SK-N-MC (cell line): ENCODE data around the gene HES6.

Experiments used
- DNase-seq: peaks from one replicate; pipeline ENCODE4 v3.0.0-alpha.2; 2011; ENCODE audit warnings: low read depth, low spot score
- H3K27ac ChIP-seq: fragments of 200-600 bp; sonication (generic); 2 replicates; pipeline ENCODE4 v1.5.1; 2016; ENCODE audit warnings: mixed run types
- H3K36me3 ChIP-seq: fragments of 200-600 bp; sonication (generic); 2 replicates; pipeline ENCODE4 v1.6.1; 2017; ENCODE audit warnings: antibody characterized with exemption, low read length, mixed read lengths; ENCODE audit not compliant: insufficient read depth
- H3K4me3 ChIP-seq: fragments of 200-600 bp; sonication (generic); 2 replicates; pipeline ENCODE4 v1.5.1; 2016
- H3K9ac ChIP-seq: fragments of 200-600 bp; sonication (generic); 2 replicates; pipeline ENCODE4 v1.8.0; 2017; ENCODE audit warnings: mixed run types, mixed read lengths; ENCODE audit not compliant: insufficient read length
- H3K9me3 ChIP-seq: fragments of 200-600 bp; sonication (generic); 2 replicates; pipeline ENCODE4 v1.6.1; 2017; ENCODE audit warnings: low read depth, mild to moderate bottlenecking, antibody characterized with exemption, low read length, moderate library complexity, mixed read lengths
- EZH2 ChIP-seq: fragments of 200-600 bp; sonication (generic); IDR thresholded peaks from one replicate; pipeline ENCODE4 v1.6.1; 2017; ENCODE audit warnings: antibody characterized with exemption
- FOXP2 ChIP-seq: optimal IDR thresholded peaks from 2 replicates; pipeline ENCODE3; 2011; ENCODE audit warnings: mild to moderate bottlenecking, moderate library complexity; ENCODE audit not compliant: insufficient read depth; ENCODE audit errors: extremely low read length, control extremely low read depth
- POLR2AphosphoS5 ChIP-seq: IDR thresholded peaks from 2 replicates; pipeline ENCODE4 v1.6.1; 2012; ENCODE audit warnings: mild to moderate bottlenecking, low read depth, low read length, borderline replicate concordance

The HES6 gene

DNA sequence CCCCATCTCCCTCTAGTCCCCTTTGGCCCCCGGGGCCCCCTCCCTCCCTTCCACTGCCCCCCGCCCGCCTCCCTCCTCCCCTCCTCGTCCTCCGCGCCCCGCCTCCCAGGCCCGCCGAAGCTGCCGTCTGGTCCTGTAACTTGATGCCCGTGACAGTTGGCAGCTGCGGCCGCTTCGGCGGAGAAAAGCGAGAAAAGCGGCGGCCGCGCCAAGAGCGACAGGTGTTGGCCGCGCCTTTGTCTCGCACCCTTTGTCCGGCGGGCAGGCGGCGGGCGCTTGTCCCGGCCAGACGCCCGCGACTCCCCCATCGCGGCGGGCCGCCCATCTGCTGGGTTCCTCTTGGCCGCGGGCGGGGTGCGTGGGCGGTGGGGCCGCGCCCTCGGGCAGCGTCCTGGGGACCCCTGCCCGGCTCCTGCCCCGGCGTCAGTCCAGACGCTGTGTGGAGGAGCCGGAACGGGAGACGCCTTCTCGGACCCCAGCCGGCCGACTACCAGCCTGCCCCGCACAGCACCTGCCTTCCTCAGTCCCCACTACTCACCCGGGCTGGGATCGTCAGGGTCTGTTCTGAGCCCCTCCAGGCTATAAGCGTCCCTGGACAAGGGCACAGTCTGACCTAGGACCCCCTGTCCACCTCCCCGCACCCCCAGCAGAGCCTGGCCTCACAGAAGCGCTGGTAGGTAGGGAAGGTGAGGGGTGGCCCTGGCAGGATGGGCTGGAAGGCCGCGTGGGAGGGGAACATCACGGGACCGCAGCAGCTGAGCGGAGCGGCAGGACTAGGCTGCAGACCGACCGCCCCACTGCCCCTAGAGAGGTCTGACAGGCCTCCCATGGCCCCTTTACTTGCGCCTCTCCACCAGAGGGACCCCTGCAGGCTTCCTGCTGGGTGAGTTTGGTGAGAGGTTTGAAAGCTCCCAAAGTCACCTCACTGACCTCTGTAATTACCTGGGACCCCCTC is 1.2 kb upstream of the HES6 start:
- no peak overlapping the region for H3K9ac ChIP-seq
- H3K9me3 ChIP-seq = no peaks in the 10 kb centered on the region
- no peak overlapping the region for H3K4me3 ChIP-seq
- H3K36me3 ChIP-seq = no peaks in the 10 kb centered on the region
- no peak overlapping the region for H3K27ac ChIP-seq
- no peak for DNase-seq
- TF ChIP-seq FOXP2 (no peak), POLR2AphosphoS5 (no peak), EZH2 (no peak)

DNA sequence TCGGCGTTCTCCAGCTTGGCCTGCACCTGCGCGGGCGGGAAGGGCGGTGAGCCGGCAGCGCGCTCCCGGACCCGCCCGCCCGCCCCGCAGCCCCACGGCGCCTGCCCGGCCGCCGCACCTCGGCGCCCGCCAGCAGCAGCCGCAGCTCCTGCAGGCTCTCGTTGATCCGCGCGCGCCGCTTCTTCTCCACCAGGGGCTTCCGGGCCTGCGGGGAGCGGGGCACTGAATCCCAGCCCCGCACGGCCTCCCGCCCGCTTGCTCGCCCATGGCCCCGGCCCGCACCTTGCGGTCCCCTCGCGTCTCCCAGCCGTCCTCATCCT is 335 bp downstream of the HES6 start:
- Histone ChIP-seq H3K9me3 (no peaks in the 10 kb centered on the region), H3K36me3 (no peaks in the 10 kb centered on the region), H3K27ac (no peak overlapping the region), H3K4me3 (peak overlapping the region; percentile 90), H3K9ac (peak overlapping the region; percentile 73)
- no peak for TF ChIP-seq EZH2
- no peak for TF ChIP-seq POLR2AphosphoS5
- TF ChIP-seq FOXP2 = no peak
- DNase-seq = no peak

DNA sequence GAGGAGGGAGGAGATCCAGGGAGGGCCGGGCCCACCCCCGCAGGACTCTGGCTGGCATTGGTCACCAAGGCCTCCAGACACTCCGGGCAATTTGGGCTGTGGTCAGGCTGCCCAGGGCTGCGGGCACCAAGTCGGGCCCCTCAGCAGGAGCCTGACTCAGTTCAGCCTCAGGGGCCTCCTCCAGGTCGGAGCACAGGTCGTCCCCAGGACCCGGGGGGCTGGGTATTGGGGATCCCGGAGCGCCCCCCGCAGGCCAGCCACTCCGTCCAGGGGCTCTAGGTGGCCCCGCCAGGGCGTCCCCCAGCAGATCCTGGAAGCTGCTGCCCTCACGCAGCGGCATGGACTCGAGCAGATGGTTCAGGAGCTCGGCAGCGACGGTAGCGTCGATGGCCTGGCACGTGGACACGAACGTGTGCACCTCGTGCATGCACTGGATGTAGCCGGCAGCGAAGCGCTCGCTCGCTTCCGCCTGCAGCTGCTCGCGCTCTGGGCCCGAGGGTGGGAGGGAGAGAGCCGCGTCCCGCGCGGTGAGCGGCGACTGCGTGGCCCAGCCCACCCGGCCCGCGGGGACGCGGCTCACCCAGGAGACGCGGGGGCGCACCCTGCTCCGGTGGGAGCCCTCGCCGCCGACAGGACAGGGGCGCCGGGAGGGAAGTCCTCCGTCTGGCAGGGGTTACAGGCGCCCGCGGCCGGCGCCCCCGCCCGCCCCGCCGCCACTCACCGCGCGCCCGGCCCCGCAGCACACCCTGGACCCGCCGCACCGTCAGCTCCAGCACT is 884 bp downstream of the HES6 start:
- no peak for TF ChIP-seq EZH2
- no peak for TF ChIP-seq FOXP2
- TF ChIP-seq POLR2AphosphoS5 = no peak
- no peak overlapping the region for H3K27ac ChIP-seq
- no peaks in the 10 kb centered on the region for H3K9me3 ChIP-seq
- H3K4me3 ChIP-seq = peak overlapping the region; percentile 90
- DNase-seq = no peak
- H3K36me3 ChIP-seq = no peaks in the 10 kb centered on the region
- H3K9ac ChIP-seq = peak overlapping the region; percentile 53

DNA sequence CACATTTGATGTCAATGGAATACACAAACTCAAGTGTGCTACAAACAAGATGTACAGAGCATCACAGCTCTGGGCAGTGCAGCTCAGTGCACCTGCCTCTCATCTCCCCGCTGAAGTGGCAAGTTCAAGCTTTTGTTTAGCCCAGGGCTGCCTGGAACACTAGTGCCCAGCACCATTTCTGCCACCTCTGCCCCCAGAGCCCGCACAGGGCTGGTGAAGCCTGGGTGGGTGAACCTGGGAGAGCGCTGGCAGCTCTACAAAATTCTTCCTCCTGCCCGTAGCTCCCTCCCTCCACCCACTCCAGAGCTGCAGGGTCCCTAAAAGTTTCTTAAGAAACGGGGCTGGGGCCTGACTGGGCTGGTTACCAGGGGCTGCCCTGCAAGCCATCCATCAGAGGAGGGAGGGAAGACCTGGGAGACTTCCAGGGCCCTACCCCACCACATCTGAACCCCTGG is 1.5 kb downstream of the HES6 start:
- H3K36me3 ChIP-seq = no peaks in the 10 kb centered on the region
- peak overlapping the region; percentile 90 for H3K4me3 ChIP-seq
- peak overlapping the region; percentile 53 for H3K9ac ChIP-seq
- no peak for TF ChIP-seq EZH2
- no peak for TF ChIP-seq FOXP2
- TF ChIP-seq POLR2AphosphoS5 = no peak
- no peaks in the 10 kb centered on the region for H3K9me3 ChIP-seq
- DNase-seq = no peak
- H3K27ac ChIP-seq = no peak overlapping the region

DNA sequence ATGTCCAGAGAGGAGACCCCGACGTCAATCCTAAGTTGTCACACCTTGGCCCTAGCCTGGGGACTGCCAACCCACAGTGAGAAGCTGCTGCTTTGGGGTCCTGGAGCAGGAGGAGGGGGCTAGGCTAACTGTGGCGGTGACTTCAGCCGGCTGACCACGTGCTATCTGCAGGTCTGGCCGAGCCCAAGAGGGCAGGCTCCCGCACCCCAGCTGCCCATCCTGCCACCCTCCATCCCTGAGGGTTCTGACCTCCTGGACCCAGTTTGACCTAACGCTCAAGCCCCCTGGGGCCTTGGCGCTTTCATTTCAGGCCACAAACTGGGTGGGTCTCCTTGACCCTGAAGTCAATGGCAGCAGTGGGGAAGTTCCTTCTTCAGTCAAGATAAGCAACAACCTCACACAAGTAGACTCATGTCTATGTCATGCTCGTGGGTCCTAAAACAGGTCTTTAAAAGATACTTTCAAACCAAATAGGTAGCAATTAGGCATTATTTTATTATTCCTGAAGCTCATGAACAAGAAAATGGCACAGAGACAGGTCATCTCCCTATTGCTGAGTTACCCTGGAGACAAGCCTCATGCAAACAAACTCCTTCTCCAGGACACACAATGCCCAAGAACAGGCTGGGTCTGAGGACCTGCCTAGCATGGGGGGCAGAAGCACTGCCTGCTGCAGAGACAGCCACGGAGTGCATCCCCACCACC is 2.3 kb downstream of the HES6 start:
- TF ChIP-seq FOXP2 = no peak
- TF ChIP-seq EZH2 = no peak
- no peak for TF ChIP-seq POLR2AphosphoS5
- Histone ChIP-seq H3K9me3 (no peaks in the 10 kb centered on the region), H3K36me3 (no peaks in the 10 kb centered on the region), H3K9ac (no peak overlapping the region), H3K27ac (no peak overlapping the region), H3K4me3 (peak overlapping the region; percentile 90; the same call in 1 of the 2 replicates)
- no peak for DNase-seq

DNA sequence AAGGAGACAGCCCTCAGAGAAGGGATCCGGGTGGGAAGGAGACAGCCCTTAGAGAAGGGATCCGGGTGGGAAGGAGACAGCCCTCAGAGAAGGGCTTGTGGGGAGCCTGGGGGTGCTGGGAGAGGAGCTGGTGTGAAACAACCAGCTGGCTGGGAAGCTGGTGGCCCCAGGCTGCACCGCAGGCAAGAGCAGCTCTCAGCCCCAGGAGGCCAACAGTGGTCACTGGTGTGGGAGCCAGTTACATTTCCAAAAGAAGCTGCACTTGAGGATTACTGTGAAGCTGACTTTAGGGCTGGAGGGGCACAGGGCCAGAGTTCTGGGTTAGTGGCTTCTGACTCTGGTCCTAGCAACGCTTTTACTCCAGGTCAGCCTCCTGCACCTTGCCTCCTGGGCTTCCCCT is 3.3 kb downstream of the HES6 start:
- no peak overlapping the region for H3K4me3 ChIP-seq
- TF ChIP-seq POLR2AphosphoS5 (no peak), FOXP2 (no peak), EZH2 (no peak)
- no peak overlapping the region for H3K9ac ChIP-seq
- DNase-seq = no peak
- H3K36me3 ChIP-seq = no peaks in the 10 kb centered on the region
- H3K9me3 ChIP-seq = no peaks in the 10 kb centered on the region
- H3K27ac ChIP-seq = no peak overlapping the region

DNA sequence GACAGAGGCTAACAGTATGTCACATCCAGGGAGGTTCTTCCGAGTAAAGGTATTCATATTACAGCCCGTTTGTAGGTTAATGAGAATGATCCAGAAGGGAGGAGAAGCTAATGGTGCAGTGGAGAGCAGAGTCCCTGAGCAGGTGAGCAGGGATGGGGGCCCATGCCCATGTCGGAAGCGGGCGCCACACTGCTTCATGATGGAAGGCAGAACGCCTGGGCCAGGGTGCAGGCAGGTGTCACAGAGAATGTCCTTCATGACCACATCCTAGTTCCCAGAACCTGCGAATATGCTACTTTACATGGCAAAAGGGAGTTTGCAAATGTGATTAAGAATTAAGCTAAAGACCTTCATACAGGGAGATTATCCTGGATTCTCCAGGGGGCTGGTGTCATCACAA is 4.0 kb downstream of the HES6 start:
- no peak overlapping the region for H3K4me3 ChIP-seq
- no peak overlapping the region for H3K27ac ChIP-seq
- no peak for DNase-seq
- TF ChIP-seq EZH2 (no peak), FOXP2 (no peak), POLR2AphosphoS5 (no peak)
- no peaks in the 10 kb centered on the region for H3K9me3 ChIP-seq
- no peak overlapping the region for H3K9ac ChIP-seq
- H3K36me3 ChIP-seq = no peaks in the 10 kb centered on the region

DNA sequence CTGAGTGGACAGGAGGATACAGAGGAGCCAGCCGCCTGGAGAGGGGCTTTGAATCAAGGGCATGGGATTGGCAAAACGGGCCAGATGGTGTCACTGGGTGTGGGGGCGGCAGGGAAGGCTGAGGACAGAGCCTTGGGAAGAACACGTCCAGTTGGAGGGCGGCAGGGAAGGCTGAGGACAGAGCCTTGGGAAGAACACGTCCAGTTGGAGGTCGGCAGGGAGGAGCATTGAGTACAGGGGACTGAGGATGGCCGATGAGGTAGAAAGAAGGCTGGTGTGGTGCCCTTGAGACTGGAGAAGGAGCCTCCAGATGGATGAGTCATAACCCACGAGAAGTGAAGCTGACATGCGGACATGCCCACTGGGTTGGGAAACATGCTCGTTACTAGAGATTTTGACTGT is 4.5 kb downstream of the HES6 start:
- TF ChIP-seq POLR2AphosphoS5 = no peak
- no peak for TF ChIP-seq FOXP2
- no peak for TF ChIP-seq EZH2
- Histone ChIP-seq H3K27ac (no peak overlapping the region), H3K4me3 (no peak overlapping the region), H3K9me3 (no peaks in the 10 kb centered on the region), H3K36me3 (no peaks in the 10 kb centered on the region), H3K9ac (no peak overlapping the region)
- DNase-seq = no peak
